ENCODE measurements around the gene CPNE4.

DNA sequence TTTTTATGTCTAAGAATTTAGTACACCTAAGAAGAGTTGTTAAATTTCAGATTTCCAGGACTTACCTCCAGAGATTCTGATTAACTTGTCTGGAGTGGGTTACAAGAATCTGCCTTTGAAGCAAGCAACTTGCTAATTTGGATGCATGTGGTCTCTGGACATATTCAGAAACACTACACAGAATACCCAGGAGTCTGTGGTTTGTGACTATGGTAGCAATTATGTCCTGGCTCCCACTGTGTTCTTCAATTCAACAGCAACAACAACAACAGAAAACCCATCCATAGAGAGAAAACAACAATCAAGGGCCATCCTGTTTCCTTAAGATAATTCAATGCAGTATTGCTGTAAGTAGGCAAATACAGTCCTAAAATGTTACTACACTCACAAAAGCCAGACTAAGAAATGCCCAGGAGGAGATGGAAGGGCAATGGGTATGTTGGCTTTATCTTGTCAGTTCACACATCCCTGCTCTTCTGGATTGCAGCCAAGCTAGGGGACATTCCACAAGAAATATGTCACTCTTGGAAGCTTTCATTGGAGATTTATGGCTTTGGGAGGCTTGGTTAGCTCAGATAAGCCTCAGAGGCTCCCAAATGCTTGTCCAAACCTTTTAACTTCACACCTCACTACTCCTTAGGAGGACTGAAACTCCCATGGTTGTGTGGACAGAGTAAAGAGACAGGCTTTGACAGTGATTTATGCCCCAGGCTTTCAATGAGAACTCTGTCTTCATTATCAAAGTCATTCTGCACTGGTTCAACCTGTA lies 432.6 kb downstream of the CPNE4 start:
- no peak for TF ChIP-seq SUZ12 (IDR thresholded peaks at IDR 0.05; ENCODE audit: extremely low read depth, insufficient read depth, insufficient read length)
- no peak for TF ChIP-seq ZNF274 (IDR thresholded peaks at IDR 0.05; ENCODE audit: low read depth, low read length)
- TF ChIP-seq YY1 (IDR thresholded peaks at IDR 0.05; ENCODE audit: insufficient read depth, insufficient read length): no peak
